COLO668 (cell line): ENCODE measurements around the gene NPIPA8.
"Not testable (repeated sequence)": the region's sequence is repeated elsewhere in the genome, so short reads cannot be mapped to it uniquely, and the experiment has no call there.

ENCODE experiments used
- DNase-seq: peaks from one replicate; lab custom pipeline; 2025; ENCODE audit not compliant: unreplicated experiment; lab: John Stamatoyannopoulos, UW

The NPIPA8 gene

GRCh38 chr16:18280319-18280718, 56.2 kb downstream of the NPIPA8 start:
- DNase-seq = not testable (repeated sequence)

- DNase-seq = not testable (repeated sequence)
Measured at GRCh38 chr16:18276756-18277155, 59.8 kb downstream of the NPIPA8 start.

DNA sequence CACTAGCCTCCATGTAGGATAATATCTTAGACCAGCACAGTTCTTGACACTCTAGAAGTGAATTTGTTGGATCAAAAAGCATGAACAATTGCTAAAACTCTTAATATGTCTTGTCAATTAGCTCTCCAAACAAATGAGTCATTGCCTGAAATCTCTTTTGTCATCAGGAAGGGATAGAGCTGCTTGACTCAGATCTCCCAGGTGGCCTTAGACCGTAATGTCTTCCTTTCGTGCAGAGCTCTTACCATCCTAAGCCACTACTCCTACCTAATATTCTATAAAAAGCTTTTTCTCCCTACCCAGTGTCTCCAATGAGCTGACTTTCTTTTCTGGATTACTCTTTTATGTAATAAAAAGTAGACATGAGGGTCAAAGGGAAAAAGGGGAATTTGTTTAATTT, 66.4 kb downstream of the NPIPA8 start:
- not testable (repeated sequence) for DNase-seq
